ENCODE data around the gene PNPT1. TPM values are rescaled to one million over a fixed set of nuclear protein-coding genes. Genes with fewer than 3 reads are reported as not detected.

The PNPT1 gene
- total and polyA plus RNA-seq, 9 of the 15 experiments (the other 6 are each of a cell fraction or from before 2014, with no cell fraction given): 46.5 to 104 (median 62.7) TPM

GRCh38 chr2:55616551-55617174, 77.0 kb downstream of the PNPT1 start (continued):
- TF ChIP-seq ARID4B (CRISPR knock-in tag; IDR thresholded peaks at IDR 0.05) (peak; percentile 56; the same call in 1 of the 2 replicates), ETV5 (CRISPR knock-in tag; IDR thresholded peaks at IDR 0.05; ENCODE audit: low read depth) (no peak), MNT (conservative IDR thresholded peaks at IDR 0.05) (peak; percentile 42 to 62; a peak in 3 of 4 replicates), BCLAF1 (IDR thresholded peaks at IDR 0.05; ENCODE audit: borderline replicate concordance in 1 of 2, control insufficient read depth in 1 of 2, low read depth in 2 of 2, low read length in 1 of 2) (no peak), TAF1 (IDR thresholded peaks at IDR 0.05; ENCODE audit: control insufficient read depth, extremely low read depth, insufficient read depth, low read length, severe bottlenecking) (peak; percentile 56), ZFPM2 (CRISPR knock-in tag; IDR thresholded peaks at IDR 0.05) (no peak), NKRF (IDR thresholded peaks at IDR 0.05; ENCODE audit: borderline replicate concordance) (peak; percentile 41; the same call in 1 of the 2 replicates), HES1 (IDR thresholded peaks at IDR 0.05; ENCODE audit: low read depth) (no peak), FOXP1 (CRISPR knock-in tag; IDR thresholded peaks at IDR 0.05) (peak; percentile 30; the same call in 1 of the 2 replicates), FOXJ3 (CRISPR knock-in tag; IDR thresholded peaks at IDR 0.05) (peak; percentile 84)

Measured in K562 (cell line).